Fibroblast of villous mesenchyme (primary cell): ENCODE results near the gene AP1M2. TPM values are rescaled to one million over a fixed set of nuclear protein-coding genes. Genes with fewer than 3 reads are reported as not detected.

Experiments
- DNase-seq: peaks from one replicate; pipeline ENCODE4 v3.0.0-alpha.2; 2010; ENCODE audit warnings: low read depth
- H3K4me3 ChIP-seq: 2 replicates; pipeline ENCODE4 v1.5.1; 2011; ENCODE audit warnings: low read depth, mild to moderate bottlenecking, low read length
- CTCF ChIP-seq: IDR thresholded peaks from 2 replicates; pipeline ENCODE4 v1.5.1; 2012; ENCODE audit warnings: low read depth, mild to moderate bottlenecking, low read length; ENCODE audit not compliant: insufficient read depth
- small RNA-seq: library from RNA; depleted of rRNA; stranded (forward); fragments of <200 nt; gene quantifications from one replicate; pipeline ENCODE3, GENCODE V24; 2012
- total RNA-seq: library from RNA; depleted of rRNA; stranded (reverse); fragments of >200 nt; gene quantifications from 2 replicates; pipeline ENCODE4 v1.2.3, GENCODE V29; 2012

AP1M2 gene
- total RNA-seq, 1 donor = 13.4 TPM

GRCh38 chr19:10523135-10523636 lies 63.9 kb downstream of the AP1M2 start:
- no peak for TF ChIP-seq CTCF
- H3K4me3 ChIP-seq = no peak overlapping the region
- DNase-seq = no peak

Small RNA genes lying within 50 kb of the gene (small RNA-seq; reads per million reads assigned to genes)
- gene MIR1238 (not detected), gene RNU7-140P (not detected)

Other genes with a start within 250 kb of the AP1M2 start
- gene ICAM3, start 247.7 kb downstream of the AP1M2 start, total RNA-seq = 4.3 and 7.4 TPM in 2 replicates
- 83.8 and 96.6 TPM in 2 replicates for gene TYK2, start 206.7 kb downstream of the AP1M2 start, total RNA-seq
- 140 and 164 TPM in 2 replicates for gene CDC37, start 183.8 kb downstream of the AP1M2 start, total RNA-seq
- gene PDE4A, start 166.8 kb downstream of the AP1M2 start, total RNA-seq = 3.9 and 4.8 TPM in 2 replicates
- gene KEAP1, start 84.0 kb downstream of the AP1M2 start, total RNA-seq = 60.5 and 61.5 TPM in 2 replicates
- gene S1PR5, start 69.9 kb downstream of the AP1M2 start, total RNA-seq = 1.3 and 2.9 TPM in 2 replicates
- 16.0 and 18.4 TPM in 2 replicates for gene ATG4D, start 43.4 kb downstream of the AP1M2 start, total RNA-seq
- gene KRI1, start 21.3 kb downstream of the AP1M2 start, total RNA-seq = 4.5 and 5.6 TPM in 2 replicates
- 6.0 and 6.1 TPM in 2 replicates for gene CDKN2D, start 18.3 kb downstream of the AP1M2 start, total RNA-seq
- 81.8 and 88.5 TPM in 2 replicates for gene SLC44A2, start 38.2 kb upstream of the AP1M2 start, total RNA-seq
- 121 and 136 TPM in 2 replicates for gene ILF3, start 67.0 kb upstream of the AP1M2 start, total RNA-seq
- 20.6 and 25.5 TPM in 2 replicates for gene QTRT1, start 114.1 kb upstream of the AP1M2 start, total RNA-seq
- 101 and 107 TPM in 2 replicates for gene DNM2, start 130.8 kb upstream of the AP1M2 start, total RNA-seq
- gene TMED1, start 248.9 kb upstream of the AP1M2 start, total RNA-seq = 46.6 and 48.3 TPM in 2 replicates